ENCODE results near the gene OR8D2. TPM values are rescaled to one million over a fixed set of nuclear protein-coding genes. Genes with fewer than 3 reads are reported as not detected.

OR8D2 gene
- not detected for total RNA-seq

GRCh38 chr11:124320097-124320496 lies at the start of gene OR8D2:
TSS of gene OR8D2 (minus strand) at chr11:124320197. CDS start at chr11:124320197, 0 bp downstream.
- no peaks in the 10 kb centered on the region for H3K36me3 ChIP-seq
- in situ Hi-C loops (cut with MboI; ENCODE audit: low sequenced_read_pairs in 4 of 4), result no loop called here
- TF ChIP-seq POLR2A (IDR thresholded peaks at IDR 0.05) (no peak), CTCF (IDR thresholded peaks at IDR 0.05 in 4 of 5, conservative IDR thresholded peaks at IDR 0.05 in 1 of 5) (no peak)
- no peak within 1 kb of the TSS for H3K4me3 ChIP-seq
- intact Hi-C loops (cut with DNase I; ENCODE audit: low total_unique reads), result no loop called here
- H3K9me3 ChIP-seq, result no peaks in the 10 kb centered on the region
- H3K27ac ChIP-seq, result no peak within 1 kb of the TSS
- no peaks in the 10 kb centered on the region for H3K4me1 ChIP-seq
- no peak for DNase-seq
- ATAC-seq, result no peak
- no peaks in the 10 kb centered on the region for H3K27me3 ChIP-seq

- in situ Hi-C loops (cut with MboI; ENCODE audit: low sequenced_read_pairs in 4 of 4) (no loop called here), intact Hi-C loops (cut with DNase I; ENCODE audit: low total_unique reads) (no loop called here)
- TF ChIP-seq POLR2A (IDR thresholded peaks at IDR 0.05) (no peak), CTCF (IDR thresholded peaks at IDR 0.05 in 4 of 5, conservative IDR thresholded peaks at IDR 0.05 in 1 of 5) (no peak)
- H3K9me3 ChIP-seq, result no peaks in the 10 kb centered on the region
- ATAC-seq, result no peak
- H3K27ac ChIP-seq, result no peak overlapping the region
- no peak for DNase-seq
- H3K27me3 ChIP-seq, result no peaks in the 10 kb centered on the region
- H3K36me3 ChIP-seq, result no peaks in the 10 kb centered on the region
- no peaks in the 10 kb centered on the region for H3K4me1 ChIP-seq
- no peak overlapping the region for H3K4me3 ChIP-seq
Measured at GRCh38 chr11:124359566-124359965, 39.6 kb upstream of the OR8D2 start.

GRCh38 chr11:124346311-124346955 lies 26.4 kb upstream of the OR8D2 start:
- ATAC-seq (no peak), DNase-seq (no peak)
- TF ChIP-seq POLR2A (IDR thresholded peaks at IDR 0.05) (no peak), CTCF (IDR thresholded peaks at IDR 0.05 in 4 of 5, conservative IDR thresholded peaks at IDR 0.05 in 1 of 5) (no peak)
- Histone ChIP-seq H3K27me3 (no peaks in the 10 kb centered on the region), H3K4me1 (no peaks in the 10 kb centered on the region), H3K36me3 (no peaks in the 10 kb centered on the region), H3K9me3 (no peaks in the 10 kb centered on the region), H3K27ac (no peak overlapping the region), H3K4me3 (no peak overlapping the region)
- intact Hi-C loops (cut with DNase I; ENCODE audit: low total_unique reads), result no loop called here
- in situ Hi-C loops (cut with MboI; ENCODE audit: low sequenced_read_pairs in 4 of 4), result no loop called here

GRCh38 chr11:124344346-124344745 lies 24.3 kb upstream of the OR8D2 start:
- DNase-seq (no peak), ATAC-seq (no peak)
- Histone ChIP-seq H3K27me3 (no peaks in the 10 kb centered on the region), H3K9me3 (no peaks in the 10 kb centered on the region), H3K4me3 (no peak overlapping the region), H3K4me1 (no peaks in the 10 kb centered on the region), H3K36me3 (no peaks in the 10 kb centered on the region), H3K27ac (no peak overlapping the region)
- TF ChIP-seq POLR2A (IDR thresholded peaks at IDR 0.05), result no peak
- no peak for TF ChIP-seq CTCF (IDR thresholded peaks at IDR 0.05 in 4 of 5, conservative IDR thresholded peaks at IDR 0.05 in 1 of 5)
- in situ Hi-C loops (cut with MboI; ENCODE audit: low sequenced_read_pairs in 4 of 4), result no loop called here
- intact Hi-C loops (cut with DNase I; ENCODE audit: low total_unique reads), result no loop called here

GRCh38 chr11:124340142-124340447 lies 20.1 kb upstream of the OR8D2 start:
- Histone ChIP-seq H3K27ac (no peak overlapping the region), H3K27me3 (no peaks in the 10 kb centered on the region), H3K9me3 (no peaks in the 10 kb centered on the region), H3K4me3 (no peak overlapping the region), H3K4me1 (no peaks in the 10 kb centered on the region), H3K36me3 (no peaks in the 10 kb centered on the region)
- intact Hi-C loops (cut with DNase I; ENCODE audit: low total_unique reads) (no loop called here), in situ Hi-C loops (cut with MboI; ENCODE audit: low sequenced_read_pairs in 4 of 4) (no loop called here)
- DNase-seq, result no peak
- TF ChIP-seq CTCF (IDR thresholded peaks at IDR 0.05 in 4 of 5, conservative IDR thresholded peaks at IDR 0.05 in 1 of 5) (no peak), POLR2A (IDR thresholded peaks at IDR 0.05) (no peak)
- no peak for ATAC-seq
